Activated T-helper 2 cell treated with anti-CD3 and anti-CD28 coated beads, Interferon-gamma antibody, Interleukin-2, Interleukin-4, amounts not matched to agents 10 μg/mL and 5 μg/mL and 100 μg/mL, durations not matched to agents 14 hours and 24 hours and 36 hours (primary cell): Measurements from ENCODE around the gene APC2. TPM values are rescaled to one million over a fixed set of nuclear protein-coding genes. Genes with fewer than 3 reads are reported as not detected.

Source experiments
- DNase-seq: peaks from one replicate; pipeline ENCODE4 v3.0.0; 2021; ENCODE audit warnings: low spot score
- H3K27ac Mint-ChIP-seq: one replicate; pipeline ENCODE4 v1.8.0; 2021; ENCODE audit warnings: mixed read lengths
- H3K27me3 Mint-ChIP-seq: one replicate; pipeline ENCODE4 v1.8.0; 2021; ENCODE audit warnings: low read depth, mixed read lengths
- H3K36me3 Mint-ChIP-seq: one replicate; pipeline ENCODE4 v1.8.0; 2021; ENCODE audit warnings: low read depth, mixed read lengths
- H3K4me1 Mint-ChIP-seq: one replicate; pipeline ENCODE4 v1.8.0; 2021; ENCODE audit warnings: low read depth, mixed read lengths
- H3K4me3 Mint-ChIP-seq: one replicate; pipeline ENCODE4 v1.8.0; 2021; ENCODE audit warnings: low read depth, mild to moderate bottlenecking, moderate library complexity, mixed read lengths
- H3K9me3 Mint-ChIP-seq: one replicate; pipeline ENCODE4 v1.8.0; 2021; ENCODE audit warnings: mixed read lengths
- intact Hi-C: fragments of 100-400 bp; cut with micrococcal nuclease; formaldehyde crosslinking; loops from one replicate; pipeline ENCODE4 v1.15.1; 2023
- total RNA-seq: library from RNA; stranded (reverse); gene quantifications from 2 replicates; pipeline ENCODE4 v1.2.3, GENCODE V29; 2022

APC2 gene
- total RNA-seq, 1 donor from 2014 or later: 0.21 TPM

GRCh38 chr19:1451916-1452801 is 2.2 kb downstream of the APC2 start:
- Mint-ChIP-seq H3K27me3 (peaks cover 56% of the 10 kb centered on the region), H3K36me3 (no peaks in the 10 kb centered on the region), H3K27ac (no peak overlapping the region), H3K4me3 (no peak overlapping the region), H3K4me1 (peaks cover 4% of the 10 kb centered on the region), H3K9me3 (no peaks in the 10 kb centered on the region)
- intact Hi-C loops: no loop called here
- DNase-seq: no peak

DNA sequence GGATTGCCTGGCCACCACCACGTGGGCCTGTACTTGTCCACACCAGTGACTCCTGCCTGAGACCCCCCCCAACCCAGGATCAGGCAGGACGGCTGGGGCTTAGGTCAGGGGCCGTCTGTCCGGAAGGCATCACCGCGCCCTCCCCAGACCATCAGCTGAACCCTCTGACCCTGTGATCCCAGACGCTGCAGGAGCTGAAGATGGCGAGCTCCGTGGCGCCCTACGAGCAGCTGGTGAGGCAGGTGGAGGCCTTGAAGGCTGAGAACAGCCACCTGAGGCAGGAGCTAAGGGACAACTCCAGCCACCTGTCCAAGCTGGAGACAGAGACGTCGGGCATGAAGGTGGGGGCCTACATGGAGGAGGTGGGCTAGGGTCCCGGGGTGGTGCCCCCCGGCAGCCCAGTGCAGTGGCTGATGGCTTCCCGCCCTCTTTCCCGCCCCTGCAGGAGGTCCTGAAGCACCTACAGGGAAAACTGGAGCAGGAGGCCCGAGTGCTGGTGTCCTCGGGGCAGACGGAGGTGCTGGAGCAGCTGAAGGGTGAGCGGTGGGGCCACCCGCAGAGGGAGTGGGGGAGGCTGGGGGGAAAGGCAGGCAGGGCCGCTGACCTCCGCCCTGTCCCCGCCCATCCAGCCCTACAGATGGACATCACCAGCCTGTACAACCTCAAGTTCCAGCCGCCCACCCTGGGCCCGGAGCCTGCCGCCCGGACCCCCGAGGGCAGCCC is 3.0 kb downstream of the APC2 start:
- Mint-ChIP-seq H3K27me3 (peaks cover 53% of the 10 kb centered on the region), H3K36me3 (no peaks in the 10 kb centered on the region), H3K9me3 (no peaks in the 10 kb centered on the region), H3K27ac (no peak overlapping the region), H3K4me1 (peaks cover 4% of the 10 kb centered on the region), H3K4me3 (no peak overlapping the region)
- intact Hi-C loops: no loop called here
- no peak for DNase-seq

- H3K4me1 Mint-ChIP-seq: peaks cover 4% of the 10 kb centered on the region
- peaks cover 53% of the 10 kb centered on the region for H3K27me3 Mint-ChIP-seq
- no peak overlapping the region for H3K27ac Mint-ChIP-seq
- no peaks in the 10 kb centered on the region for H3K36me3 Mint-ChIP-seq
- no peaks in the 10 kb centered on the region for H3K9me3 Mint-ChIP-seq
- DNase-seq: no peak
- intact Hi-C loops: no loop called here
- no peak overlapping the region for H3K4me3 Mint-ChIP-seq
Measured at GRCh38 chr19:1453525-1454364, 3.8 kb downstream of the APC2 start.

- Mint-ChIP-seq H3K9me3 (no peaks in the 10 kb centered on the region), H3K27ac (no peak overlapping the region), H3K36me3 (no peaks in the 10 kb centered on the region), H3K4me1 (peaks cover 4% of the 10 kb centered on the region), H3K27me3 (peaks cover 48% of the 10 kb centered on the region), H3K4me3 (no peak overlapping the region)
- intact Hi-C loops: no loop called here
- no peak for DNase-seq
Measured at GRCh38 chr19:1455002-1455335, 5.0 kb downstream of the APC2 start.

- Mint-ChIP-seq H3K4me1 (peaks cover 4% of the 10 kb centered on the region), H3K27ac (no peak overlapping the region), H3K9me3 (no peaks in the 10 kb centered on the region), H3K27me3 (peaks cover 45% of the 10 kb centered on the region), H3K36me3 (no peaks in the 10 kb centered on the region), H3K4me3 (peak overlapping the region; percentile 1)
- intact Hi-C loops: no loop called here
- peak; percentile 55 for DNase-seq
Measured at GRCh38 chr19:1455336-1456120, 5.6 kb downstream of the APC2 start.

GRCh38 chr19:1456121-1456900 is 6.4 kb downstream of the APC2 start:
- no peak overlapping the region for H3K4me3 Mint-ChIP-seq
- H3K27ac Mint-ChIP-seq: no peak overlapping the region
- no peak for DNase-seq
- H3K4me1 Mint-ChIP-seq: peaks cover 4% of the 10 kb centered on the region
- peaks cover 37% of the 10 kb centered on the region for H3K27me3 Mint-ChIP-seq
- no peaks in the 10 kb centered on the region for H3K36me3 Mint-ChIP-seq
- intact Hi-C loops: no loop called here
- no peaks in the 10 kb centered on the region for H3K9me3 Mint-ChIP-seq

GRCh38 chr19:1457031-1457739 is 7.3 kb downstream of the APC2 start:
- no peak overlapping the region for H3K27ac Mint-ChIP-seq

GRCh38 chr19:1457892-1458291 is 8.0 kb downstream of the APC2 start:
- no peaks in the 10 kb centered on the region for H3K9me3 Mint-ChIP-seq
- no peak for DNase-seq
- H3K4me1 Mint-ChIP-seq: peaks cover 4% of the 10 kb centered on the region
- H3K4me3 Mint-ChIP-seq: no peak overlapping the region
- peaks cover 28% of the 10 kb centered on the region for H3K27me3 Mint-ChIP-seq
- no peak overlapping the region for H3K27ac Mint-ChIP-seq
- no peaks in the 10 kb centered on the region for H3K36me3 Mint-ChIP-seq
- intact Hi-C loops: no loop called here

More at GRCh38 chr19:1457031-1457739, 7.3 kb downstream of the APC2 start:
- intact Hi-C loops: no loop called here
- DNase-seq: no peak
- no peak overlapping the region for H3K4me3 Mint-ChIP-seq
- peaks cover 34% of the 10 kb centered on the region for H3K27me3 Mint-ChIP-seq
- H3K4me1 Mint-ChIP-seq: peaks cover 4% of the 10 kb centered on the region
- no peaks in the 10 kb centered on the region for H3K9me3 Mint-ChIP-seq
- no peaks in the 10 kb centered on the region for H3K36me3 Mint-ChIP-seq

DNA sequence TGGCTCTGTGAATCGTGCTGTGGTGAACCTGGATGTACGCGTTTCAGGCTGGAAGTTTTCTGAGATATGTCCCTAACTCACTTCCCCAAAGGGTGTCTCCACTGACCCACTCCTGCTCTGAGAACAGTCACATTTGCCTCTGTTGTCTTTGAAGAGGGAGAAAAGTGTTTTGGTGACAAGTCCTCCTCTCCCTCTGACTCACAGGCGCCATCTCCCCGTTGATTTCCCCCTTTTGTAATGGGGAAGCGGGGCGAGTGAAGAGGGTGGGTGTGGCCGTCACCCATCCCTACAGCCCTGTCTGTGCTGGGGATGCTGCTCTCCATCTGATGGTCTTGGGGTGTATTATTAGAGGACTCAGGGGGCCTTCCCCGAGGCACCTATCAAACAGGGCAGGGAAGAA is 9.6 kb downstream of the APC2 start:
- intact Hi-C loops: no loop called here
- H3K27me3 Mint-ChIP-seq: peaks cover 20% of the 10 kb centered on the region
- no peak overlapping the region for H3K27ac Mint-ChIP-seq
- no peak for DNase-seq
- no peak overlapping the region for H3K4me3 Mint-ChIP-seq
- H3K4me1 Mint-ChIP-seq: peaks cover 4% of the 10 kb centered on the region
- no peaks in the 10 kb centered on the region for H3K36me3 Mint-ChIP-seq
- no peaks in the 10 kb centered on the region for H3K9me3 Mint-ChIP-seq

- Mint-ChIP-seq H3K9me3 (no peaks in the 10 kb centered on the region), H3K27me3 (peaks cover 17% of the 10 kb centered on the region), H3K4me3 (no peak overlapping the region), H3K27ac (no peak overlapping the region), H3K36me3 (no peaks in the 10 kb centered on the region), H3K4me1 (peaks cover 4% of the 10 kb centered on the region)
- intact Hi-C loops: no loop called here
- DNase-seq: no peak
Measured at GRCh38 chr19:1460033-1460995, 10.4 kb downstream of the APC2 start.
